ENCODE data around the gene ZDHHC11B.
"Not testable (repeated sequence)": the region's sequence is repeated elsewhere in the genome, so short reads cannot be mapped to it uniquely, and the experiment has no call there.

Gene ZDHHC11B

GRCh38 chr5:679166-679895, 105.2 kb downstream of the ZDHHC11B start:
- not testable (repeated sequence) for H3K27ac ChIP-seq, H3K4me3 ChIP-seq

GRCh38 chr5:678521-678920, 106.0 kb downstream of the ZDHHC11B start:
- H3K27ac ChIP-seq, H3K4me3 ChIP-seq: not testable (repeated sequence)

- H3K27ac ChIP-seq: no peak overlapping the region
- no peak overlapping the region for H3K4me3 ChIP-seq
Measured at GRCh38 chr5:677131-678101, 107.1 kb downstream of the ZDHHC11B start.

- H3K4me3 ChIP-seq: no peak overlapping the region
- no peak overlapping the region for H3K27ac ChIP-seq
Measured at GRCh38 chr5:676699-677076, 107.8 kb downstream of the ZDHHC11B start.

- Histone ChIP-seq H3K27ac (no peak overlapping the region), H3K4me3 (no peak overlapping the region)
Measured at GRCh38 chr5:675871-676698, 108.4 kb downstream of the ZDHHC11B start.

- H3K27ac ChIP-seq: no peak overlapping the region
- no peak overlapping the region for H3K4me3 ChIP-seq
Measured at GRCh38 chr5:675111-675870, 109.2 kb downstream of the ZDHHC11B start.

GRCh38 chr5:674630-675011, 109.9 kb downstream of the ZDHHC11B start:
- H3K27ac ChIP-seq: no peak overlapping the region

GRCh38 chr5:673831-674629, 110.5 kb downstream of the ZDHHC11B start:
- Histone ChIP-seq H3K4me3 (no peak overlapping the region), H3K27ac (peak overlapping the region in 3 of 21 experiments; percentile 2 to 63 (median 26))

More at GRCh38 chr5:674630-675011, 109.9 kb downstream of the ZDHHC11B start:
- H3K4me3 ChIP-seq: no peak overlapping the region

GRCh38 chr5:673161-673830, 111.2 kb downstream of the ZDHHC11B start:
- no peak overlapping the region for H3K4me3 ChIP-seq
- H3K27ac ChIP-seq: peak overlapping the region in 6 of 21 experiments; percentile 2 to 63 (median 24)

GRCh38 chr5:672329-673160, 112.0 kb downstream of the ZDHHC11B start:
- peak overlapping the region in 13 of 21 experiments; percentile 19 to 80 (median 37) for H3K27ac ChIP-seq
- peak overlapping the region in 1 of 7 experiments; percentile 4 for H3K4me3 ChIP-seq

- Histone ChIP-seq H3K4me3 (no peak overlapping the region), H3K27ac (peak overlapping the region in 9 of 21 experiments; percentile 7 to 80 (median 37))
Measured at GRCh38 chr5:671459-672328, 112.8 kb downstream of the ZDHHC11B start.

GRCh38 chr5:670396-671270, 113.9 kb downstream of the ZDHHC11B start:
- H3K27ac ChIP-seq: no peak overlapping the region
- no peak overlapping the region for H3K4me3 ChIP-seq

GRCh38 chr5:669842-670395, 114.6 kb downstream of the ZDHHC11B start:
- Histone ChIP-seq H3K4me3 (no peak overlapping the region), H3K27ac (no peak overlapping the region)

GRCh38 chr5:669111-669841, 115.3 kb downstream of the ZDHHC11B start:
- no peak overlapping the region for H3K4me3 ChIP-seq
- no peak overlapping the region for H3K27ac ChIP-seq

Data from skin epidermis (tissue), 12 donors.